ENCODE measurements around the gene PRLH.

GRCh38 chr2:237596520-237597195 lies 30.3 kb downstream of the PRLH start:
- TF ChIP-seq REST (IDR thresholded peaks at IDR 0.05; ENCODE audit: insufficient replicate concordance, low read depth) (no peak), POLR2AphosphoS5 (IDR thresholded peaks at IDR 0.05; ENCODE audit: low read depth) (no peak), CTCF (IDR thresholded peaks at IDR 0.05; ENCODE audit: insufficient read depth, low read length) (no peak), SPI1 (IDR thresholded peaks at IDR 0.05; ENCODE audit: borderline replicate concordance, low read depth) (no peak)

All from HL-60 (cell line).